Aorta (tissue), 5 donors: ENCODE results near the gene NBEA. TPM values are rescaled to one million over a fixed set of nuclear protein-coding genes. Genes with fewer than 3 reads are reported as not detected.

ENCODE experiments used
- ATAC-seq: fragments of 200-7000 bp; cut with Tn5 transposase; one replicate; pipeline ENCODE4 v1.9.1; 2022; ENCODE audit warnings: moderate library complexity; ENCODE audit not compliant: low FRiP score
- DNase-seq, 2 donors: peaks; one replicate each; pipeline ENCODE4 v3.0.0-alpha.2; 2020
- H3K27ac ChIP-seq, 2 donors: one replicate each; pipeline ENCODE4 v1.5.1; 2013; ENCODE audit warnings: low read length in 2 of 2, mild to moderate bottlenecking in 2 of 2, moderate library complexity in 2 of 2, control low read depth in 1 of 2, inconsistent platforms in 1 of 2, low read depth in 1 of 2
- H3K27me3 ChIP-seq, 2 donors: one replicate each; pipeline ENCODE4 v1.6.1; 2013; ENCODE audit warnings: control low read depth in 1 of 2, low read length in 1 of 2, mild to moderate bottlenecking in 1 of 2, moderate library complexity in 1 of 2; ENCODE audit not compliant: insufficient read depth in 2 of 2, control insufficient read depth in 1 of 2
- H3K36me3 ChIP-seq, 2 donors: one replicate each; pipeline ENCODE4 v1.6.1; 2013; ENCODE audit warnings: control low read depth in 1 of 2, low read length in 1 of 2, mild to moderate bottlenecking in 1 of 2; ENCODE audit not compliant: insufficient read depth in 2 of 2, control insufficient read depth in 1 of 2
- H3K4me1 ChIP-seq, 2 donors: one replicate each; pipeline ENCODE4 v1.6.1; 2013; ENCODE audit warnings: low read length in 2 of 2, control low read depth in 1 of 2, mild to moderate bottlenecking in 1 of 2, moderate library complexity in 1 of 2; ENCODE audit not compliant: insufficient read depth in 2 of 2, control insufficient read depth in 1 of 2
- H3K4me3 ChIP-seq, 2 donors: one replicate each; pipeline ENCODE4 v1.5.1; 2013; ENCODE audit warnings: low read length in 2 of 2, control low read depth in 1 of 2, mild to moderate bottlenecking in 1 of 2
- H3K9me3 ChIP-seq: one replicate; pipeline ENCODE4 v1.6.1; 2013; ENCODE audit warnings: mild to moderate bottlenecking, low read length; ENCODE audit not compliant: control insufficient read depth
- WGBS, 2 donors: extraction: QIAGEN DNeasy Blood & Tissue Kit; methylation state at CpG; one replicate each; pipeline ENCODE4 v1.1.7; 2013; 5-methylcytosine and 5-hydroxymethylcytosine counted together
- intact Hi-C, 2 donors: fragments of 100-400 bp; cut with DNase I; formaldehyde crosslinking; loops; one replicate each; pipeline versions ENCODE4 v1.14.2 to v1.15.0; 2022
- polyA plus RNA-seq, 2 donors: library from polyadenylated mRNA; stranded (reverse); fragments of 200-250 nt; gene quantifications; one replicate each; pipeline ENCODE4 v1.2.3, GENCODE V29; 2013
- total RNA-seq, 2 donors: library from RNA; stranded (reverse); fragmentation: NEBNext Ultra II Directional; extraction: Animal tissue kit (Norgen Biotek cat#: 25700); gene quantifications; one replicate each; pipeline ENCODE4 v1.2.1, GENCODE V29; 2021
- donor health status: healthy with polysubstance abuse.
- donor health status: Bipolar disorder and iron deficiency.
- donor health status: DM: no; HTN: no; CAD: no.
- donor health status: DM: no; HTN: no; CAD: no.
- donor health status: DM: yes; HTN: yes; CAD: no.

Gene NBEA
- total and polyA plus RNA-seq, 4 donors, result 1.9 to 14.7 (median 8.8) TPM

- ATAC-seq, result no peak
- no peaks in the 10 kb centered on the region for H3K36me3 ChIP-seq
- no peaks in the 10 kb centered on the region for H3K27me3 ChIP-seq
- 79 to 80% methylated on average over 3 of the region's 3 CpGs for WGBS, 2 donors
- no peak overlapping the region for H3K27ac ChIP-seq
- H3K4me3 ChIP-seq, result no peak overlapping the region
- intact Hi-C loops, result no loop called here
- DNase-seq, result no peak
- no peaks in the 10 kb centered on the region for H3K9me3 ChIP-seq
- no peaks in the 10 kb centered on the region for H3K4me1 ChIP-seq
These were observed 610.2 kb downstream of the NBEA start for GRCh38 chr13:35552172-35552844.

GRCh38 chr13:35554972-35555623 is 613.0 kb downstream of the NBEA start:
- no peak for DNase-seq
- Histone ChIP-seq H3K27me3 (no peaks in the 10 kb centered on the region), H3K9me3 (no peaks in the 10 kb centered on the region), H3K4me3 (no peak overlapping the region), H3K27ac (no peak overlapping the region), H3K4me1 (no peaks in the 10 kb centered on the region), H3K36me3 (no peaks in the 10 kb centered on the region)
- ATAC-seq, result no peak
- WGBS, 2 donors, result 73 to 75% methylated on average over 3 of the region's 3 CpGs
- intact Hi-C loops, result no loop called here

DNA sequence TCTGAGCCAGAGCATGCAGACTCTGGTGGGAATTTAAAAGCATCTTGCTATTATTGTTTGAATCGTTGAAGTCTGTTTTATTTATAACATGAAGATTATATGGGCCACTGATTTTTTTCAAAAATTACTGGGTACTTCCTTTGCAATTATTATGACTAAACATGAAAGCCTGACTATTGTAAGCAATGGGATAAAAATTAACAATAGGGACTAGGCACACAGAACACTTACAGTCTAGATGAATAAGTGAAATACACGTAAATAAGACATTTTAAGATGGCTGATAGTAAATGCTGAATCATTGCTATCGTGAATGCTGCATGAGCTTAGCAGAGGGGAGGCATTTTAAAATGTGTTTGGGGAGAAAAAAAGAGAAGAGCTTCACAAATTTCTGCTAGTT is 615.4 kb downstream of the NBEA start:
- Histone ChIP-seq H3K27me3 (no peaks in the 10 kb centered on the region), H3K4me3 (no peak overlapping the region), H3K4me1 (no peaks in the 10 kb centered on the region), H3K27ac (no peak overlapping the region), H3K36me3 (no peaks in the 10 kb centered on the region), H3K9me3 (no peaks in the 10 kb centered on the region)
- intact Hi-C loops, result no loop called here
- ATAC-seq (no peak), DNase-seq (no peak)
- 71 to 77% methylated on average over 3 of the region's 3 CpGs for WGBS, 2 donors

- Histone ChIP-seq H3K9me3 (no peaks in the 10 kb centered on the region), H3K27me3 (no peaks in the 10 kb centered on the region), H3K4me3 (no peak overlapping the region), H3K27ac (no peak overlapping the region), H3K36me3 (no peaks in the 10 kb centered on the region), H3K4me1 (no peaks in the 10 kb centered on the region)
- DNase-seq, result no peak
- no peak for ATAC-seq
- intact Hi-C loops, result no loop called here
- WGBS, 2 donors, result 89 to 93% methylated on average over 2 of the region's 2 CpGs
These were observed 619.5 kb downstream of the NBEA start for GRCh38 chr13:35561540-35561939.

DNA sequence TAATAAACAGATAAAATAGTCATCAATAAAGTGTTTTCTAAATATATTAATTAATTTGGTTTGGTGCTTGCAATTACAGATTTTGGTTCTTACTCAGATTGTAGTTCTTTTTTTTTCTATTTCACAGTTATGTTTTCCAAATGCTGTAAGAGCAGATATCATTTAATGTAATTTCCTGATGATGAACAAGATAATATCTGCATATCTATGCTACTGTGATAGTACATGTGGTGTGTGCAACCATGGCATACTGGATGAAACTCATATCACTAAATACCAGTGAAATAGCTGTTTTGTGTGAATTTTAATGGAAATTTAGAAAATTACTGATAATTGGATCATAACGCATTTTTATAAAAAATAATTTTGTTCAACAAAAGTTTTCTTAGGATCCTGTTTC is 623.2 kb downstream of the NBEA start:
- no peak for ATAC-seq
- Histone ChIP-seq H3K9me3 (no peaks in the 10 kb centered on the region), H3K27me3 (no peaks in the 10 kb centered on the region), H3K27ac (no peak overlapping the region), H3K36me3 (no peaks in the 10 kb centered on the region), H3K4me3 (no peak overlapping the region), H3K4me1 (no peaks in the 10 kb centered on the region)
- intact Hi-C loops, result no loop called here
- no peak for DNase-seq
- WGBS, 2 donors, result 92 to 100% methylated on average over 1 of the region's 1 CpG

GRCh38 chr13:35566340-35566739 is 624.3 kb downstream of the NBEA start:
- H3K27ac ChIP-seq, result no peak overlapping the region
- no peaks in the 10 kb centered on the region for H3K9me3 ChIP-seq
- 75 to 87% methylated on average over 2 of the region's 2 CpGs for WGBS, 2 donors
- H3K4me1 ChIP-seq, result no peaks in the 10 kb centered on the region
- intact Hi-C loops, result no loop called here
- H3K4me3 ChIP-seq, result no peak overlapping the region
- H3K36me3 ChIP-seq, result no peaks in the 10 kb centered on the region
- no peaks in the 10 kb centered on the region for H3K27me3 ChIP-seq
- DNase-seq (no peak), ATAC-seq (no peak)

GRCh38 chr13:35567406-35567980 is 625.4 kb downstream of the NBEA start:
- 93 to 94% methylated on average over 3 of the region's 3 CpGs for WGBS, 2 donors
- no peaks in the 10 kb centered on the region for H3K4me1 ChIP-seq
- intact Hi-C loops, result no loop called here

GRCh38 chr13:35573639-35574038 is 631.6 kb downstream of the NBEA start:
- intact Hi-C loops, result no loop called here
- no peaks in the 10 kb centered on the region for H3K4me1 ChIP-seq
- no peaks in the 10 kb centered on the region for H3K27me3 ChIP-seq
- no peak overlapping the region for H3K27ac ChIP-seq
- no peak overlapping the region for H3K4me3 ChIP-seq
- DNase-seq (no peak), ATAC-seq (no peak)
- H3K36me3 ChIP-seq, result no peaks in the 10 kb centered on the region
- no peaks in the 10 kb centered on the region for H3K9me3 ChIP-seq

More at GRCh38 chr13:35567406-35567980, 625.4 kb downstream of the NBEA start:
- no peaks in the 10 kb centered on the region for H3K9me3 ChIP-seq
- ATAC-seq (no peak), DNase-seq (no peak)
- H3K27me3 ChIP-seq, result no peaks in the 10 kb centered on the region
- H3K36me3 ChIP-seq, result no peaks in the 10 kb centered on the region
- H3K4me3 ChIP-seq, result no peak overlapping the region
- H3K27ac ChIP-seq, result no peak overlapping the region

- 89 to 90% methylated on average over 4 of the region's 4 CpGs for WGBS, 2 donors
- Histone ChIP-seq H3K27me3 (no peaks in the 10 kb centered on the region), H3K9me3 (no peaks in the 10 kb centered on the region), H3K4me3 (no peak overlapping the region), H3K4me1 (no peaks in the 10 kb centered on the region), H3K36me3 (peaks cover 0 to 1% of the 10 kb centered on the region in 2 donors), H3K27ac (no peak overlapping the region)
- ATAC-seq (no peak), DNase-seq (no peak)
- intact Hi-C loops, result no loop called here
These were observed 650.4 kb downstream of the NBEA start for GRCh38 chr13:35592457-35592856.
